NCI-H2081 (cell line): ENCODE measurements around the gene CPT1B.

ENCODE experiments used
- DNase-seq, 2 experiments: peaks; one replicate each; lab custom pipeline; 2025; lab: John Stamatoyannopoulos, UW

CPT1B gene

GRCh38 chr22:50569896-50570535 lies 8.2 kb downstream of the CPT1B start:
- no peak for DNase-seq

- no peak for DNase-seq
Measured at GRCh38 chr22:50569041-50569459, 9.2 kb downstream of the CPT1B start.

- DNase-seq = no peak
Measured at GRCh38 chr22:50568626-50569025, 9.6 kb downstream of the CPT1B start.

- no peak for DNase-seq
Measured at GRCh38 chr22:50567721-50568252, 10.4 kb downstream of the CPT1B start.

- no peak for DNase-seq
Measured at GRCh38 chr22:50564289-50564688, 13.9 kb downstream of the CPT1B start.

GRCh38 chr22:50563413-50564160 lies 14.6 kb downstream of the CPT1B start:
- no peak for DNase-seq

- DNase-seq = peak; percentile 90 to 94
Measured at GRCh38 chr22:50562523-50563412, 15.5 kb downstream of the CPT1B start, which contains the start of gene SYCE3. TSS of gene SYCE3 (minus strand) at chr22:50562919. CDS start at chr22:50556405, 6,514 bp downstream.

- no peak for DNase-seq
Measured at GRCh38 chr22:50561401-50562358, 16.5 kb downstream of the CPT1B start.

GRCh38 chr22:50560034-50560433 lies 18.2 kb downstream of the CPT1B start:
- no peak for DNase-seq

- no peak for DNase-seq
Measured at GRCh38 chr22:50556703-50557102, 21.5 kb downstream of the CPT1B start.

- no peak for DNase-seq
Measured at GRCh38 chr22:50553310-50553709, 24.9 kb downstream of the CPT1B start.

GRCh38 chr22:50551160-50551752 lies 27.0 kb downstream of the CPT1B start:
- no peak for DNase-seq

- no peak for DNase-seq
Measured at GRCh38 chr22:50550395-50550794, 27.8 kb downstream of the CPT1B start.

GRCh38 chr22:50548921-50549790 lies 29.1 kb downstream of the CPT1B start:
- DNase-seq = no peak

GRCh38 chr22:50548040-50548920 lies 29.9 kb downstream of the CPT1B start:
- no peak for DNase-seq

- no peak for DNase-seq
Measured at GRCh38 chr22:50547263-50547985, 30.8 kb downstream of the CPT1B start.

GRCh38 chr22:50546326-50547262 lies 31.6 kb downstream of the CPT1B start:
- DNase-seq = no peak
